Right kidney (tissue), 1 donor: ENCODE measurements around the gene DSTYK.

Source experiments
- DNase-seq: peaks from one replicate; pipeline ENCODE4 v3.0.0-alpha.2; 2016

The DSTYK gene

DNA sequence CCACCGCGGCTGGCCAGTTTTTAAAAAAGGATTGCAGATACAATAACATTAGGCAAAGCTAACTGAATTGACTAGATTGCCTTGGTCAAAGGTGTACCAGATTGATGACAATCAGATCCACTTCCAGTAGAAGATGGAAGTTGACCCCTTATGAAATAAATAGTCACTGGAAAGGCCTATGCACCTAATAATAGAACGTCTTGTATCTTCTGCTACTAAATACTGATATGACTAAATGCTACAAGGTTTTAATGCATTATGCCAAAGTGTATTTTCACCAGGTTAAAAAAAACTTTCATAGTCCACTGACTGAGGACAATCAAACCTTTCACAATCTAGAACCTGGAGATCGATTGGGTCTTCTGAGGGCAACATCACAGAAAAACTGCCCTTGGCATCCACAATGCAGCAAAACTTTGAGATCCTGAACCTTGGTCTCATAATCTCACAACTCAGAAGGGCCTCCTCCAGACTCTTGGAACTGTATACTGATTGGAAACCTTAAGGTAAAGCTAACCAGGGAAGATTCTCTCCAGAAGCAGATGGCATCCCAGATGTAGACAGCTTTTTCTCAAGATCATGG lies 82.0 kb downstream of the DSTYK start:
- DNase-seq, result no peak

DNA sequence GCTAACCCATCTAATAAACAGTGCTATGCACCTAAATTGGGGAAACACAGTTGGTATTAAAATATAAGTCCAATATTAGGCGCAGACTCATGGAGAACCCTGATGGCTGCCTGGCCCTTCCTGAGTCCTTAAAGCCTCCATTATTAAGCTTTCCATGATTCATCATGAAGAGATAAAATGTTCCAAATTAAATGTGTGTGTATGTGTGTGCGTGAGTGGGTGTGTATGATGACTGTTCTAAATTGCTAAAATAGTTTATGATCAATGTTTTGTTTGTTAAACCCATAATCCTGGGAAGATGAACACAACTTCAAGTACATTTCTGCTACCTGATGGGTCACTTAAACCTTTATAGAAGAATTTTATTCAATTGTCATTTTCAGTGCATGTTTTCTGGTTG lies 83.5 kb downstream of the DSTYK start:
- DNase-seq, result no peak

DNA sequence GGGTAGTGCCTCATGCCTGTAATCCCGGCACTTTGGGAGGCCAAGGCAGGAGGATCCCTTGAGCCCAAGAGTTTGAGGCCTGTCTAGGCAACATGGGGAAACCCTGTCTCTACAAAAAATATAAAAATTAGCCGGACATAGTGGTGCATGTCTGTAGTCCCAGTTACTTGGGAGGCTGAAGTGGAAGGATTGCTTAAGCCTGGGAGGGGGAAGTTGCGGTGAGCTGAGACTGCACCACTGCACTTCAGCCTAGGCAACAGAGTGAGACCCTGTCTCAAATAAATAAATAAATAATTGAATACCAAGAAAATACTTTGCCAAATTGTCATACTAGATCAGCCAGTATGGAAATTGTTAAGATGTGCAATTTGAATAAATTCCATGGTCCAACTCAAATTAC lies 83.9 kb downstream of the DSTYK start:
- DNase-seq, result no peak

DNA sequence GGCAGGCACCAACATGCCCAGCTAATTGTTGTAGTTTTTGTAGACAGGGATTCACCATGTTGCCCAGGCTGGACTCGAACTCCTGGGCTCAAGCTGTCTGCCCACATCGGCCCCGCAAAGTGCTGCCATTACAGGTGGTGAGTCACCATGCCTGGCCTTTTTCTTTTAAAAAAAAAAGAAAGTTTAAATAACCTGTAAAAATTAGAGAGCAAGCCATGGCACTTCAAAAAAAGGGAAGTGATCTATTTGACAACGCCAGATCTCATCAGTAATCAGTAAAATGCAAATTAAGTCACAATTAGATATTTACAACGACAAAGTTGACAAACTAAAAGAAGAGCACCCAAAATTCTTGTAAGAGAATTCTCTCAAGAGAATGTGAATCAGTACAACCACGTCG lies 86.8 kb downstream of the DSTYK start:
- no peak for DNase-seq

DNA sequence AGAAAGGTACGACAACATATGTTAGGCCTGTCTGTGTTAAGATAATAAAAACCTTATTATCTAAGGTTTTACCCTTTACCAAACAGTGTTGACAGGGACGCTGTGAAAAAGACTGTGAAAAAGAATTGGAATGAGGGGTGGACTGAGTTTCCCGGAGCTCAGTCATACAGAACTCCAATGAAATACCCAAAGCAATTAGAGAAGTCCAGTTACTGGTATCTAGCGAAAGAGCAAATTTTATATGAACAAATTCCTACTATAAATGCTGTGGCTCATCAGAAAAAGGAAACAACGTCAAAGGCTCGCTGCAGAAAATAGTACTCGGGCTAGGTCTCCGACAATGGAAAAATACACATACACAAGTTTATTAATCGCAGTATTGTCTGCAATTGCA lies 89.0 kb downstream of the DSTYK start:
- DNase-seq, result no peak

DNA sequence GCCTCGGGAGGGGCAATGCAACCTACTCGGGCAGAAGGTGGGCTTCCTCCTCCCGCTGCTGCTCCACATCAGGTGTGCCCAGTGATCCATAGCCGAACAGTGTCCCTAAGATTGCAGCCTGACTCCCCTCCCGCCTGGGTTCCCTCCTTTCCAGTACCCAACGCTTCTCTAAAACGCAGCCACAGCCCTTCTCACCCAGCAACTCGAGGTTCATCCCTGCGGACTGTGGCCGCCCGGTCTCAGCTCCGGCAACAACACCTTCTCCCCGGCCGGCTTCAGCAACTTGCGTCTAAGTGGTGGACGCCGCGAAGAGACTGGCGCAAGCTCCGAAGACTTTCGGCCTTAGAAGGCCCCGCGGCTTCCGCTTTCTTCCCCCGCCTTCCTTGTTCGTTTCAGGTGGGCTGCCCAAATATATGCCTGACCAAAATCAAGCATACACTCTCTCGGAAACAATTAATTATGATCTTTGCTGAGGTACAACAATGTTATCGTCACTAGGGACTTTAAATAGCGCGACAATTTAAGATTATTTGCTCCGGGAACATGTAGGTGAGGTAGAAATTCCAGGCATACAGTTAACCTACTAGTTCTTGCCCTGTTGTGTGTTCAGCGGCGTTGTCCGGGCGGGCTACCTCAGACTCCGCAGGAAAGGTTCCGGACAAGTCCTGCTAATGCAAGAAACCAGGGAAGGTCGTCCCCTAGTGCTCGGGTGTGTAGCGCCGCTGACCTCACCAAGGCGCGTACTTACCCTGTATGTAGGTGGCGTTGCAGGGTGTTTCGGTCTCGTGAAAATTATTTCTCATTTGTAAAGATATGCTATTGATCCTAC lies 89.6 kb downstream of the DSTYK start, which contains the start of gene RBBP5:
TSS of gene RBBP5 (minus strand) at position 319 of the 829 bp plus-strand sequence. CDS start at position 214, 105 bp downstream.
- peak; percentile 95 for DNase-seq

DNA sequence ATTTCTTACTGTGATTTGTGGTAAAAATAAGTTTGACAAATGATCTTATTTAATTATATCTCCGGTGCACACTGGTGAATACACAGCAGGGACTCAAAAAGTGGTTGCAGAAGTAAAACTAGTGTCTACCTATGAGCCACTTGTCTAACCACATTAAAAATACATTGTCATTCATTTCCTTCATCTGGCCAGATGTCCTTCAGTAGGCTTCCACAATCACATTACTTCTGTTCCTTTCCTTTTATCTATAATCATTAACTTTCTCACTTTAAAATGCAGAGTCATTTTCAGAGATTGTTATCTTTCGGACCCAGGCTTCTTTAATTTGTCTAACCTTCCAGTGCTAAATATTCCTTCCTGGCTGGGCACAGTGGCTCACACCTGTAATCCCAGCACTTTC lies 92.8 kb downstream of the DSTYK start:
- no peak for DNase-seq

DNA sequence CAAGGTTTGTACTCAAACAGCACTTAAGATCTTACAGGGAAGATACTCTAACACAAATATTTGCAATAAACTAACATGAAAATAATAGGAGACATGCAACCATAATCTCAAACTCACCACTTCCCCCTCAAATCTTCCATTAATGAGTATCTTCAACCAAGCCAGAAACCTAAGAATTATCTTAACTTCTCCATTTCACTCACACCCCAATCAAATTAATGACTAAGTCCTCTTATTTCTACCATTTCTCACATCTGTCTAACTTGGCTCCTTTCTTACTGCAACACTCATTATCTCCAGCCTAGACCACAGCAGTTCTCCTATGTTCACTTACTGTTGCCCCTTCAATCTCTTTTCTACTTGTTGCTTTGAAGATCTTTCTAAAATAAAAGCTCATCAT lies 100.1 kb downstream of the DSTYK start:
- no peak for DNase-seq

DNA sequence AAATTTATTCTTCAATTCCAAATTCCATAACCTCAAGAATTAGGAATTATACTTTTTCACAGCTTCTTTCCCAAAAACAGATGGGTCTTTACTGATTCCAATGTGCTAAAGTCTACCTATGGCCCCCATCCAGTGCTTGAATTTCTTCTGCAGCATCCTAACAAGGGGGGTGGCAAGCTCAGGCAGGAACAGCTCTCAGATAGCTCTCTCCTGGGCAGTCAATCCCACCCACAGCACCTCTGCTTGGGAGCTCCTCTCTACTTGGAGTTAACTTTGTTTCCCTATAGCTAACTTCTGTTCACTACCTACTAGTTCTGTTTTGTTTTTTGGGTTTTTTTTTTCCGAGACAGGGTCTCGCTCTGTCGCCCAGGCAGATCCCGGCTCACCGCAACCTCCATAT lies 101.8 kb downstream of the DSTYK start:
- no peak for DNase-seq

DNA sequence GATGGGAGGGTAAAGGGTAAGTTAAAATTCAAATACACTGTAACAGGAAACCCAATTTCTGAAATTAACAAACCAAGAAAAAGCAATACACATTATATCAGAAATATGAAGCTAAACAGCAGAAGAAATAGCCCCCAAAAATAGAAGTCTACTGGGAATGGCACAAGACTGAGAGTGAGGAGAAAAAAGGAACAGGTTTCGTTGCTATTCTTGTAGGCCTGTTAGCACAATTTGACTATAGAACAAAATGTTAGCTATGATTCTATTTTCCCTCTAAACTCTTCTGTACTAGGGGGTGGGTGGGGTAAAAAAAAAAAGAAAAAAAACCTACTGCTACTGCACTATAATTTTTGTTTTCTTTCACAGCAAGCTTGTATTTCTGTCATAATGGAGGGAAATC lies 102.2 kb downstream of the DSTYK start:
- DNase-seq, result no peak

DNA sequence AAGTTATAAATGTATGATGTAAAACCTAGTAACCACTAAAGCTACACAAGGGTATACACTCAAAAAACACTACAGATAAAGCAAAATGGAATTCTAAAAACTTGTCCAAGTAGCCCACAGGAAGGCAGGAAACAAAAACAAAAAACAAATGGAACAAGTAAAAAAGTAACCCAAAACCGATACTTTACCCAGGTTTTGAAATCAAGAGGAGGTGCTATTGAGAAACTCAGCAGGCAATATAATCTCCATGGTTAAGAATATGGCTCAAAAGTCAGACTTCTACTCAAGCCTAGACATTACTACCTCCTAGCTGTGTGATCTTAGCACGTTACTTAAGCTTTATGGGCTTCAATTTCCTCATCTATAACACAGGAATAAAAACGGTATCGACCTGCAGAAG lies 103.0 kb downstream of the DSTYK start:
- no peak for DNase-seq

DNA sequence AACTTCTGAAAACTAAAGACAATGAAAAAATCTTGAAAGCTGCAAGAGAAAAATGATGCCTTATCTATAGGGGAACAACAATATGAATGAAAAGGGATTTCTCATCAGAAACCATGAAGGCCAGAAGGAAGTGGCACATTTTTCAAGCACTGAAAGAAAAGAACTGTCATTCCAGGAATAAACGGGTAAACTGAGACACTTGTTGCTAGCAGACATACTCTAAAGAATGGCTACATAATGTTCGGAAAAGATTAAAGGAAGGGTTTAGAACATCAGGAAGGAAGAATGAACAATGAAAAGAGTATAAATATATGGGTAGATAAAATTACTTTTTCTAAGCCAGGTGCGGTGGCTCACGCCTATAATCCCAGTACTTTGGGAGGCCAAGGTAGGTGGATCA lies 104.2 kb downstream of the DSTYK start:
- no peak for DNase-seq

DNA sequence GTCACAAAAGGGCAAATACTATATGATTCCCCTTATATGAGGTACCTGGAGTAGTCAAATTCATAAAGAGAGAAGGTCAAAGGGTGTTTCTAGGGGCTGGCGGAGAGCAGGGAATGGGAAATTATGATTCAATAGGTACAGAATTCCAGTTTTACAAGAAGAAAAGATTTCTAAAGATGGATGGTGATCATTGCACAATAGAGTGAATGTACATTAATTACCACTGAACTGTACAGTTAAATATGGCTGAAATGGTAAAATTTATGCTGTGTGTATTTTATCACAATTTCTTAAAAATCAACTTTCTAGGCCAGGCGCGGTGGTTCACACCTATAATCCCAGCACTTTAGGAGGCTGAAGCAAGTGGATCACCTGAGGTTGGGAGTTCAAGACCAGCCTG lies 109.1 kb downstream of the DSTYK start:
- DNase-seq, result no peak

DNA sequence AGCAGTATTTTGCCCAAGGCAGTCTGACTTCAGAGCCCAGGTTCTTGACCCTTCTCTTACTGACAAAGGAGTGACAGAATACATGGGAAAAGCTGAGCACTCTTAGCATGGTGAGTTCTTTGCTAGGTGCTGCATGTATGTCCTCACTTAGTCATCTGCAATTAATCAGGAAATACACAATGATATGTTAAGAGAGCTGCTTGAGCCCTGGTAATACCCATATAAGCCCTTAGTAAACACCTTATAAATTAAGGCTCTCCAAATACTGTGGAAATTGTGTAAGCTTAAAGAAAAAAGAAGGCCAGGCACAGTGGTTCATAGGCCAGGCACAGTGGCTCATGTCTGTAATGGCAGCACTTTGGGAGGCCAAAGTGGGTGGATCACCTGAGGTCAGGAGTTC lies 113.3 kb downstream of the DSTYK start:
- no peak for DNase-seq

DNA sequence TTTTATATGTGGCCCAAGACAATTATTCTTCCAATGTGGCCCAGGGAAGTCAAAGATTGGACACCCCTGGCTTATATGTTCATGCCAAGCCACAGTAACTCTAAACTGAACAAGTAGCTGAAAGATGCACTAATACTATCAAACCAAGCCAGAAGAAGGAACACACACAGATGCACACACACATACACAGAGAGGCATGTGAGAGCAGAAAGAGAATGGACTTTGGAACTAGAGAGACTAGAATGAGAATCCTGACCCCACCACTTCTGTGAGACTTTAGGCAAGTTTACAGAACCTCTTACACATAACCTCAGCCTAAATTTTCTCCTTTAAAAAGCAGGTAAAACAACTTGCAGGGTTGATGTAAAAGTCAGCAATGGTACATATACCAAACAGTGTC lies 116.1 kb downstream of the DSTYK start:
- DNase-seq, result no peak
